NCI-H2171 (cell line): ENCODE results near the gene DKC1.
"Not testable (repeated sequence)": the region's sequence is repeated elsewhere in the genome, so short reads cannot be mapped to it uniquely, and the experiment has no call there.

Experiments
- DNase-seq: peaks from one replicate; lab custom pipeline; 2025; lab: John Stamatoyannopoulos, UW

Gene DKC1

DNA sequence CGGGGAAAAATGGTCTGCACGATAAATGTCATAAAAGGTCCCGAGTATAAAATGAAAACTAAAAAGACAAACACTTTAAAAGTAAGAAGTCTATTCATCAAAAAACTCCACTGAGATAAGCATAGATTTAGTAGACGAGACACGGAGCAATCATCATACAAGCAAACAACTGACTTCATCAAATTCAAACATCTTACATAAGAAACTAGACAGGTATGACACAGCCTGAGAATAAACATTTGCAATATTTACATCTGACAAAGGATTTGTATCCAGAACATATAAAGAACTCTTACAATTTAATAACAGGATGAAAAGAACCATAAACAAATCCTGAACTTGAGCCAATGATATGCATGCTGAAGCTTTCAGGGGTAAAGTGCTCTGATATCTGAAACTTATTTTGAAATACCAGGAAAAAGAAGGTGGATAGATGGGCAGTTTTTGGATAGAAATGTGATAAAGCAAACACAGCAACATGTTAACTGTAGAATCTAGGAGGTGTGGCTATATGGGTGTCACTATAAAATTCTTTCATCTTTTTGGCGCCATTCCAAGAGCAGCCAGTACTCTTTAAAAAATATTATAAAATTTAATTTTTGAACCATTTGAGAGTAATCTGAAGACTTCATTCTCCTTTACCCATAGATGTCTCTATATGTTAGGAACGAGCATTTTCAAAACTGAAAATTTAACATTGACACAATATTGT lies 30.6 kb downstream of the DKC1 start:
- no peak for DNase-seq

DNA sequence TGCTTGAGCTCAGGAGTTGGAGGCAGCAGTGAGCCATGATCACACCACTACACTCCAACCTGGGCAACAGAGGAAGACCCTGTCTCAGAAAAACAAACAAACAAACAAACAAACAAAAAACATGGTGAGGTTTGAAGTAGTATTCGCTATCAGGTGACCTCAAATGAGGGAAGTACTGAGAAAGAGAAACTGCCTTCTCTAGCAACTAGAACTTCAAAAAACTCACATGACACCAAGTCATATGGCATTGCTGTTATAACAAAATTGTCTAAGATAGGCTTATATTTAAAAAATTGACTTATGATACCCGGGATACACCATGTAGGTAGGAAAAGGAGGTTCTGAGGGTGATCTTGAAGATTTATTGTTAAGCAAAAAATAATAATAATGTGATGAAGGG lies 32.4 kb downstream of the DKC1 start:
- DNase-seq: no peak

DNA sequence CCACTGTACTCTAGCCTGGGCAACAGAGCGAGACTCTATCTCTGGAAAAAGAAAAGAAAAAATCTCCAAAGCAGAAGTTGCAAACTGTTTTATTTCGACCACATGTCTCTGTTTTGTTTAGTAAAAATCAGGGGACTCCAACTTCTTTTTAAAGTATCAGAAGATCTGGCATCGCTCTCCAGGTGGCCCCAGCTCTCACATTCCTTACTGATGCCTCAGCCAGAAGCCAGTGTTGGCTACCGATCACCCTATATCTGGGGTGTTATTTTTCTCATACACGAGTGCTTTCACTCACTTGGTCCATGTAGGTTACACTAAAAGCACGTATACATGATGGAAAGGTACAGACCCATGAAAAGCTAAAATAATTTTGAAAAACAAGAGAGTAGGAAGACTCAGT lies 34.3 kb downstream of the DKC1 start:
- no peak for DNase-seq

DNA sequence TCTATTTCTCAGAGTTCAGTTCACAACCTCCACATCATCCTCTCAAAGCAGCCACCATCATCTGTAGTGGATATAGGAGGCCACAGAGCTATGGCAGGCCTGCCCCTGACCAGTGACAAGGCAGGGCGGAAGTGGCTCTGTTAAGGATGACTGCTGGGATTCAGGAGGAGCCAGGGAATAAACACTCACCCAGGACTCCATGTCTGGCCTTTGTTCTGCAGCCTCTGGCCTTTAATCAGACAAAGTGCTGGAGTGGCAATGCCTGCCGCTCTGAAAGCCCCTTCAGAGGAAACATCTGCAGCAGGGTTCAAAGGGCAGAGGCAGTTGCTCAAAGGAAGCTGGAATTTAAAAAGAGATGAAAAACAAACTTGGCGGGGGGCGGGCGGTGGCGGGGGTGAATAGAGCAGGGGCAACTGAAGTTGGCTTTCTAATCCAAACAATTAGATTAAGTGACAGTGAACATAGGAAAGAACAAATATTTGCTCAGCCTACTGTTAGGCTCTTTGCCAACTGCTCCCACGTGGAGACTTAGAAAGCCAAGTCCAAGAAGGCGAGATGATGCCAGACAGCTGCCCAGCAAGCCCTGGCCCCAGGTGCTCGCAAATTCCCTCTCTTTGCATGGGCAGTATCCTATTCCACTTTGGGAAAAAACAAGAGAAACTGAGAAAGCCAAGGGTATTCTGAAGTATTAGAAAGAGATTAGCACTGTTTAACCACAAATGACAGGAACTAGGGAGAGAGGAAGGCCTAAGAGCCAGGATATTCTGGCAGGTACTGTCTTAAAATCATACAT lies 37.1 kb downstream of the DKC1 start:
- DNase-seq: no peak

DNA sequence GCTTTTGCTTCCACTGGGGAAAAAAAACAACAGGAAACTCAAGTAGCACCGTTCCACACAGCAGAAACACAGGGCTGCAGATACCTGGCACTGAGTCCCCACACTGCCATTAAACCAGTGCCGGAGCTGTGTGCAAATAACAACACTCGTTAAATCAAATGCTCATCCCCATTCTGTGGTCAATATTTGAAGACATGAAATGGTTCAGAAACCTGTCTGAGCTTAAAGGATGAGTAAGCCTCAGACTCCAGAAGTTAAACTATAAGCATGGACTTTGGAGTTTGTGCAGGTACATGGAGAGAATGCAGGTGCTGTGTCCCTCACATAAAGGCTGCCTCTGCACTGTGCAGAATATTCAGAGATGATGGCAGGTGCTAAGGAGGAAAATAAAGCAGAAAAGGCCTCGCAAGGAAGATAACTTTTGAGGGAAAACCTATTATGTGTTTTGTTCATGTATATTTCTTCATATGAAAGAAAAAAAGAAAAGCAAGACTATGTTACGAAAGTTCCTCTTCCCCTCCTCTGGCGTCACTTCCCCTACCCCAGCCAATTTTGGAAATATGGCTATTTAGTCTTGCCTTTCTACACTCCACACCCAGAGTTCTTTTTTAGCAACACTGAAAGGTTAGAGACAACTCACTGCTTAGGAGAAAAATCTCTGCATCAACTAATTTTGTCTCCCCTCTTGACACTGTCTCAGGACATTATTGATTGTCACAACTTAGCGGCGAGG lies 38.0 kb downstream of the DKC1 start:
- DNase-seq: no peak

DNA sequence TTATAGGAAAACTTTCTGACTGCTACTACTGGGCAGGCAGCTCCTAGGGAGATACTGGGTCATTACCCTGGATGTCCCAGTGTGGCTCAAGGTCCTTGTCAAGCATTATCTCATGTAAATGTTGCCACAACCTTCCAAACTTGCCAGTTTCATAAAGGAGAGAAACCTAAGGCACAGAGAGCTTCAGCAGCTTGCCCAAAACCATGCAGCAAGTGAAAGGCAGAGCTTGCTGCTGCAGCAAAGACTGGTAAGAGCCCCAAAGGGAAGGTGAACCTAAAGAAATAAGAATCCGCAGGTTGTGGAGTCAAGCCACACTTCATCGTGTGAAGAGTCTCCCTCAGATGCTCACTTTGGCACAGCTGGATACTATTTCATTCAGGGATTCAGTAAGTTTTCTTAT lies 40.3 kb downstream of the DKC1 start:
- no peak for DNase-seq

DNA sequence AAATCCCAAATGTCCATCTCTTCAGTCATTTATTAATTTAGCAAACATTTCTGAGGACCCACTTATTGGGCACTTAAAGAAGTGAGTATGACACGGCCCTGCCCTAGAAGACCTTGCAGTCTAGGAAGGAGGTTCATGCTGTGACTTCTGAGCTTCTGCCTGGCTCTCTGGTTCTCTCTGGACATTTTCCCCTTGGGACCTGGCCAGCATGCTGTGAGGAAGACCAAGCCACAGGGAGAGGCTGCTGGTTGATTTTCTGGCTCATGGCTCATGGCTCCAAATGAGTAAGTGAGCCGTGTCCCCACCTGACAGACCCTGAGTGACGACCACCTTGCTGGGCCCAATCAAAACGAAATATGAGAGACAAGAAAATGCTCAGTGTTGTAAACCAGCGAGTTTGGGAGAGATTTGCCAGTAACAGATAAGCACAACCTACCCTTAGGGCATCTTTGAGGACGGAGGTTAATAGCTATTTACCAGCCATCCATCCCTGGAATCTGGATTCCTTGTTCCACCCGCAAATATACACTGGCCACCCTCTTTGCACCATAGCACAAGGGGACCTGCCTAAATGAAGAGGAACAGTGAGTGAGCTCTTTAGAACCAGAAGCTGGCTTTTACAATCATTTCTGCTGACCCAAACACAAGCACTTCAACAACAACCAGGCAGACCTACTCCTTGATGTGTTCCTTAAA lies 41.7 kb downstream of the DKC1 start:
- no peak for DNase-seq

DNA sequence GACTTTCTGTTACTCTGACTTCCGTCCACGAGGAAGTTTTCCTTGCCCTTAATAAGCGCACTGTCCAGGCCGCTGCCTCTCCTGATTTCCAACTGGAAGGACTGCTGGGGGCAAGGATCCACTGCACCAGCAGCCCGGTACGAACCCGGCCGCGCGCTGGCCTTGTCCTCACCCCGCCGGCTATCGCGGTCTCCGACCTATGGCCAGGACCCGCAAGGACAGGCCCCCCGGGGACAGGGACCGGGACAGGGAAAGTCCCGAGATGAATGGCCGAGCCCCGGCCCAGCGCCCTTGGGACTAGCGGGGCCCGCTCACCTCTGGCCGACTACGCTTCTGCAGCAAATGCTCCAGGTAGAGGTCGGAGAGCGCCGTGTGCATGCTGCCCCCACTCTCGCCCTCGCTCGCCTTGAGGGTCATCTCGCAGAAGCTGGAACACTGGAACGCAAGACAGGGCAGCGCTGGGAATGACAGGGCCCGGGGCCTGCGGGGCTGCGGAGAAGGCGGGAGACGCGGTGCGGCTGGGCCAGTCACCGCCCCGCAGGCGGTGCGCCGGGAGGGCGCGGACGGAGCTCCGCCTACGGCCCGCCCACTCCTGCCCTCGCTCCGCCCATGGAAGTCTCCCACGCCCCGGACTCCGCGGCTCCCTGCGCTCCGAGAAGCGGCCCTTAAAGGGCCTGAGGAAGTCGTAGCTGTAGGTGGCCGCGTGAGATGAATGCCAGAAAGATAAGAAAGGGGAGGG lies 42.5 kb downstream of the DKC1 start, which contains the start of gene MPP1:
Gene MPP1 (minus strand): TSS at position 529 of the 739 bp plus-strand sequence. CDS start 112 bp downstream, at position 417.
- peak; percentile 44 for DNase-seq

DNA sequence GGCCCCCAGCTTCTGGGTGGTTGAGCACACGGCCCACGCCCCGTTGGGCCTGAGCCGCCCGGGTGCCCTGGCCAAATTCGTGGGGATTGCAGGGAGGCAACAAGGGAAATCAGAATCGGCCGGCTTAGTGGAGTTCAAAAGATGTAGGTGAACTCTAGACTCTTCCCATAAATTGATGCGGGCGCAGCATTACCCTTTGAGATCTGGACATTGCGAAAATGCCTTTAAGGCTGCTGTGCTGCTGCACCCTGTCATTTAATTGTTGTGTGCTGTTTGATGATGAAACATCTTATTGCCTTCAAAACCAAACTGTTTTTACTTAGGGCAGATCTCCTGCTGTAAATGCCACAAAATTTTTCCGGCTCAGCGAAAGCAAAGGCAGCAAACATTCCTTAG lies 43.0 kb downstream of the DKC1 start:
- DNase-seq: no peak

DNA sequence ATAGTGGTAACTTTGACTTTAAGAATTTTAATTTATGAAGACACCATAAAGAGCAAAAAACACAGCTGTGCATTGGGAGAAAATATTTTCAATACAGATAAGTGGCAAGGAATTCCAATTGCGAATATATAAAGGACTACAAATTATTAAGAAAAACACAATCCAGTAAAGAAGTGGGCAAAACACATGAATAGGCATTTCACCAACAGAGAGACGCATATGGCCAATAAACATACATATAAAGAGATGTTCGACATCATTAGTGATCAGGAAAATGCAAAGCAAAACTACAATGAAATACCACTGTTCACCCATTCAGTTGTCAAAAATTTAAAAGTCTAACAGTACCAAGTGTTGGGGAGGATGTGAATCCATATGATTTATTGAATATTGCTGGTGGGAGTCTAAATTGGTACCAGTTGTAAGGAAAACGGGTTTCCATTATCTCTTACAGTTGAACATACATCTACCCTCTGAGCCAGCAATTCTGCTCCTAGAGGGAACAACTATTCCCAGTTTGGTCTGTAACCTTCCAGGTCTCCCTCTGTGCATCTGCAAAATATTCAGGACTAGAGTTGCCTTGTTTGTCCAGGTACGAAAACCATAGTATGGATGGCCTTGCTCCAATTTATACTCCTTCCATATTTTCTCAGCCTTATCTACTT lies 44.3 kb downstream of the DKC1 start:
- no peak for DNase-seq

DNA sequence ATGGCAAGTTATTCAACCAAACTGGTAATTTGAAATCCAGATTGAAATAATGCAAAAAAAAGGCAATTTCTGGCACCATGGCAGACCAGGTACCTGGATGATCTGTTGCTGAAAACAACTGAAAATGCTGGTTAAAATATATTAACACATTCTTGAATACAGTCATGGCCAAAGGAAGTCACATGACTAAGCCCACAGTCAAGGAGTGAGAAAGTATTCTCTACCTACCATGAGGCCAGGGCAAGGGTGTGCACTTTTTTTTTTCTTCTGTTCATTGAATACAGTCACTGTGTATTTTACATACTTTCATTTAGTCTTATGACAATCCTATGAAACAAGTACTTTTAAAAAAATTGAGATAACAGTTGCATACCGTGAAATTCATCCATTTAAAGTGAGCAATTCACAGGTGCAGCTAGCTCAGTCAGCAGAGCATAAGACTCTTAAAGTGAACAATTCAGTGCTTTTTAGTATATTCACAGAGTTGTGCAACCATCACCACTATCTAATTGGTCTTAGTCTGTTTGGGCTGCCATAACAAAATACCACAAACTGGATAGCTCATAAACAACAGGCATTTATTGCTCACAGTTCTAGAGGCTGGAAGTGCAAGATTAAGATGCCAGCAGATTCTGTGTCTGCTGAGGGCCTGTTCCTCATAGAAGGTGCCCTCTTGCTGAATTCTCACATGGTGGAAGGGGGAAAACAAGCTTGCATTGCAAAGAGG lies 47.4 kb downstream of the DKC1 start:
- no peak for DNase-seq

DNA sequence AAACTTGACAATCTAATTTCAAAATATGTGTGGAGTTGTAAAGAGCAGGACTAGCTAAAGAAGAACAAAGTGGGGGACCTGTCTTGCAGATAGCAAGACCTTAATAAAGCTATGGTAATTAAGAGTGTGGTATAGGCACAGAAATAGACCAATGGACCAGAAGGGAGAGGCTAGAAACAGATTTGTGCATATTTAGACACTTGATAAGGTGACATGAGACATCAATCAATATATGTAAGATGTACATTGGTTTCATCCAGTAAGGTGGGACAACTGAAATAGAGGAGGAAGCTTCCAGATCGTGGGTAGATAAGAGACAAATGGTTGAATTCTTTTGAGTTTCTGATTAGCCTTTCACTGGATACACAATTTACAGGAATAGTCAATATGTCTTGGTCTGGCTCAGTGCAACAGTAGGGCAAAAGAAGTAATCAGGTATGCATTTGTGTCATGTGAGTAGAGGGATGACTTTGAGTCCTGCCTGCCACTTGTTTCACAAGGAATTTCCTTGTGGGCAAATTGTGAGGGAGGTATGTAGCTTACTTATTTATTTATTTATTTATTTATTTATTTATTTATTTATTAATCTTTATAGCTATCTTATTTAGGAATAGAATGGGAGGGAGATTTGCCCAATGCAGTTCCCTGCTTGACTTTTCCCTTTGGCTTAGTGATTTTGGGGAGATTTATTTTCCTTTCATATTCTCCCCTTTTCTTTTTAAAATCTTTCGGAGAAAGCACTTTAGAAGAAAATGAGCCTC lies 49.9 kb downstream of the DKC1 start:
- no peak for DNase-seq

DNA sequence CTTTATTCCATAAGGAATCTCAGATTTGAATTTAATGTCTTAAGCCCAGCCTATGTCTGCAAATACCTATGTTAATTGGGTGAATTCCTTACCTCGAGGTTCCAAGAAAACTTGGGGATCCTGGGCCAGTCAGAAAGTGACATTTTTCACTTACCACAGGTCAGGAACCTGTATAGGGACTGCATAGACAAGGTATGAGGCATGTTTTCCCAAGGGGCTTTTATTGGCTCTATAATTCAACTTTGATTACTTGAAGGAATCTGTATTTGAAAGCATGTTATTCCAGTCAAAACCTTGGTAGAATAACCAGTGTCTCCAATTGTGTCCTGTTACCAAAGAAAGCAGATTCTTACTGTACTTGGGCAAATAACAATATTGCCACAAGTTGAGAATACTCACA lies 51.1 kb downstream of the DKC1 start:
- DNase-seq: no peak

DNA sequence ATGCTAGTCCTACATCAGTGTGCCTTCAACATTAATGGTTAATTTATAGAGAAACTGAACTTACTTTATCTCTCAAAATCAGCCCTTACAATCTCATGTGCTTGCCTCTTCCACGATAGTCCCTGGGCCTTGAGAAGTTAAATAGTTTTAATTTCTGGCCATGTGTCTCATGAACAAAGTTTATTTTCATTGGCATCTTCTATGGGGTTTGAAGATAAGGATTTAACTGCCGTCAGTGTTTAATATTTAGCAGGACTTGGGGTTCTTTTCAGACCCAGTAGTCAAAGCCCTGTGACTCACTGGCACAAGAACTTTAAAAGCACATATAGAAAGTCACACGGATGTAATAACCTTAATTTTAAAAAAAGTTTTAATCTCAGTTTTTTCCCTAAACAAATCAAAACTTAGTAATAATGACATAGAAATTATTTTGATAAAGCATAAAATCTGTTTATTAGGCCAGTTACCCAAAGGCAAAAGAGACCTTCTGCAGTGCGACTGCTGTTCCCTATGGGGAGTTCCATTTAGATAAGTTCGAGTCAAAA lies 52.7 kb downstream of the DKC1 start:
- no peak for DNase-seq

DNA sequence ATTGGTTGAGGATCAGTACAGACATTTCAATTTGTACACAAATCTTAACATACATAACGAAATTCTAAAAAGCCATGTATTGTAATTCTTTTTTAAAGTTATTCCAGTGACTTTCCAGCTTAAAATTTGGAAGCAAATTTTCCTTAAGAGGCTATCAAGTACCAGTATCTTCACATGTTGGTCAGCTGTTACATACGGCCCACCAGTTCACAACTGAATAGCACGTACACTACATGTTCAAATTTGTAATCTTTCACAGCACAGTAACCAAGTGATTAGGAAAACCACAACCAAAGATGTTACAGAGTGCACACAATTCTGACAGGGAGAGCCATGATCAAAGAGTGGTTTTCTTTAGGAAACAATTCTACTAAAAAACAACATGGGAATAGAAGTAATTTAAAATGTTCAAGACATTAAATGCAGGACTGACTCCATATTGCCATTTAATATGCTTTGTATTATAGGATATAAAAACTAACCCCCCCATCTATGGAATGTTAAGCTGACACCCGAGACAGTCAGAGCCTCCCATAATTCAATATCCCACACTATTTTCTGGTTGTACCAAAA lies 53.7 kb downstream of the DKC1 start:
- DNase-seq: not testable (repeated sequence)

DNA sequence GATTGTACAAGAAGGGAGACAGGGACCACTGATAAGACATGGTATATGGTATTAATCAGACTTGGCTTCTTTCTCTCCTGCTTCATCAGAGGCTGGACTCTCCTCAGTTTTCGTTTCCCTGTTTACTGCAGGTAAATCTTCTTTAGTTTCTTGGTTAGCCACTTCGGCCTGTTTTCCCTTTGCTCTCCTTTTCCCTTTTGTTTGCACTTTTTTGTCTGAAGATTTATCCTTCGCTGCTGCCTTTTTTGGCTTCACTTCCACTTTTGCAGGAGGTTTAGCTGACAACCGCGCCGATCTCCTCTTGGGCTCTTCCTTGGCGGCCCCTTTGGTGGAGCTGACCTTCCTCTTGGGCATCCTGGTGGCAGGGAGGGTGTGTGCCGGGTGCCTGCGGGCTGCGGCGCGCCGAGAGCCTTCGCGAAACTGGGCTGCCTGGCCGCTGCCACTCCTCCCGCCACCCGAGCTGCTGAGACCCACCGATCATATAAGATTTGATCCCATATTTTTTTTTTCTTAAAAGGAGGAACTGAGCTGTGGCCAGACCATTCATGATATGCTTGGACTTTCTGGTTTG lies 54.5 kb downstream of the DKC1 start:
- not testable (repeated sequence) for DNase-seq

DNA sequence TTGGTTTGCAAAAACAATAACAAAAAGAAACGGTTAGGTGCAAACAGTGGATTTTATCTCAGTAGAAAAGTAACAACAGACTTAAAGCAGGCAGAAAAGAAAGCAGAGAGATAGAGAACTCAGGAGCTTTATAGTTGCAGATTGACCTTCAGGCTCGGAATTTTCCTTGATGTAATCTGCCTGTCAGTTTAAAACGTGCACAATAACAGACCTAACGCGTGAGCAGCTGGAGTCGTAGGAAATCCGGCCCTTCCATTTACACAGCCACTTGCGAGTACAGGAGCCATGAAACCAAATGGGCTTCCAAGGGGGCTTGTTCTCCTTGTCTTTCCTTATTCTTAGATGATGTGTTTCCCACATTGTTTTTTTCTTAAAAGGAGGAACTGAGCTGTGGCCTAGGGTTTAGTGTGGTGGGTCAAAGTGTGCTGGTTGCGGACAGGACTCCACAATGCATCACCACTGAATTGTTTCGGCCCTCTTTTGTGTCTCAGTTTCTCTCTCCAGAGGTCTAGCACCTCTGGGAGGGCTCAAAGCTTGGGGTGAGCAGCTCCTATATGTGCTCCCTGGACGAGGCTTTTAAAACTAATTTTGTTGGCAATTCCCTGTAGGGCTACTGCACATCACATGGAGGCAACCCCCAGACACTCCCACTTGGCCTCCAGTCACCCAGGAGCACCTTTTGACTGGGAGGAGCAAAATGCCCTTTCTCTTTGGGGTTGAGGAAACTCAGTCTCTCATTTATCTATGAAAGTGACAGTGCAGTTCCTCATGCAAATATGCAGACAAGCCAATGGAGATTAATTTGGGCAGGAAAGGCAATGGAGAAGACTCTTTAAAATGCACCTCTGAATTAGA lies 56.5 kb downstream of the DKC1 start:
- DNase-seq: no peak
